GM12873 (cell line): Measurements from ENCODE around the gene RBBP5.

ENCODE experiments used
- TF ChIP-seq, protein P1 (sequence below): IDR thresholded peaks from 2 replicates; pipeline ENCODE4 v1.5.1; 2012; ENCODE audit warnings: low read depth, mild to moderate bottlenecking, moderate library complexity, low read length, control low read depth; ENCODE audit not compliant: insufficient read depth; ENCODE audit errors: missing control alignments

RBBP5 gene

DNA sequence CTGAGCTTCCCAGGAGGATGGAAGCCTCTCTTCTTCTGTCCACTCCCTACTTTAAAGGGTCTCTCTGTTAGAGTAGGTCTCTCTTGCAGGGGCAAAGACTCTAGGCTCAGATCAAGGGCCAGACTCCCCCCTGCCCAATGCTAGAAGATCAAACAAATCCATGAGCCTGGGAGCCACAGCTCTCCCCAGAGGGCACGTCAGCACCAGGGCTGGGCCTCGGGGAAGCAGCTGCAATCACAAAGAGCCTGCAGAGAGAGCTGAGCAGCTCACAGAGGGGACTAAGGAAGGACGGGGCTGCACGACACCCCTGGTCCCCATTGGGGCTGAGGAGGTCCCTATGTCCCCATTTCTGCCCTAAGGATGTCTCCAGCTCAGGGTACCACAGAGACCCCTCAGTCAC is 74.9 kb downstream of the RBBP5 start:
- TF ChIP-seq, protein P1, sequence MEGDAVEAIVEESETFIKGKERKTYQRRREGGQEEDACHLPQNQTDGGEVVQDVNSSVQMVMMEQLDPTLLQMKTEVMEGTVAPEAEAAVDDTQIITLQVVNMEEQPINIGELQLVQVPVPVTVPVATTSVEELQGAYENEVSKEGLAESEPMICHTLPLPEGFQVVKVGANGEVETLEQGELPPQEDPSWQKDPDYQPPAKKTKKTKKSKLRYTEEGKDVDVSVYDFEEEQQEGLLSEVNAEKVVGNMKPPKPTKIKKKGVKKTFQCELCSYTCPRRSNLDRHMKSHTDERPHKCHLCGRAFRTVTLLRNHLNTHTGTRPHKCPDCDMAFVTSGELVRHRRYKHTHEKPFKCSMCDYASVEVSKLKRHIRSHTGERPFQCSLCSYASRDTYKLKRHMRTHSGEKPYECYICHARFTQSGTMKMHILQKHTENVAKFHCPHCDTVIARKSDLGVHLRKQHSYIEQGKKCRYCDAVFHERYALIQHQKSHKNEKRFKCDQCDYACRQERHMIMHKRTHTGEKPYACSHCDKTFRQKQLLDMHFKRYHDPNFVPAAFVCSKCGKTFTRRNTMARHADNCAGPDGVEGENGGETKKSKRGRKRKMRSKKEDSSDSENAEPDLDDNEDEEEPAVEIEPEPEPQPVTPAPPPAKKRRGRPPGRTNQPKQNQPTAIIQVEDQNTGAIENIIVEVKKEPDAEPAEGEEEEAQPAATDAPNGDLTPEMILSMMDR, result no peak

- TF ChIP-seq, protein P1, result no peak
These were observed 76.6 kb downstream of the RBBP5 start for GRCh38 chr1:205045146-205045545.

- TF ChIP-seq, protein P1, result no peak
These were observed 77.0 kb downstream of the RBBP5 start for GRCh38 chr1:205044741-205045140.

DNA sequence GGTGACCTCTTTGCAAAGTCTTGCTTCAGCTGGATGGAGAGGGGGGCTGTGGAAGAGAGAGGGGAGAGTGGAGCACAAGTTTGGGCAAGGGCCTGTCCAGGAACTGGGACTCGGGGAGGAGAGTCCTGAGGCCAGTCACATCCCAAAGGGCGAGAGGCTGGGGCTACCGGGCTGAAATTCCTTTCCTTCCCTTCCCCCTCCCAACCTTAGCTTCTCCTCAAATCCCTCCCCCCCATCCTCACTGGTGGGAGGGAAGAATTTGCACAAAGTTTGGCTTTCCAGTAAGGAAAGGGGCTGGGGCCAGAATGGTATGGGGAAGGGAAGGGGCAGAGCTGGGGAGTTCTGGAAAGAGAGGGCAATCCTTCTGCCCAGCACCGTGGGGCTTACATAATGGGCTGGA is 77.9 kb downstream of the RBBP5 start:
- TF ChIP-seq, protein P1, result no peak

- TF ChIP-seq, protein P1, result no peak
These were observed 78.6 kb downstream of the RBBP5 start, which contains the start of gene CNTN2 for GRCh38 chr1:205042911-205043806. Gene CNTN2 (plus strand): TSS chr1:205043212. CDS start chr1:205053186, 9,974 bp downstream.

GRCh38 chr1:205041998-205042910 is 79.5 kb downstream of the RBBP5 start:
- TF ChIP-seq, protein P1, result no peak

GRCh38 chr1:205041001-205041715 is 80.6 kb downstream of the RBBP5 start:
- TF ChIP-seq, protein P1, result no peak
